HFFc6 (cell line): ENCODE results near the gene GRIK5. TPM values are rescaled to one million over a fixed set of nuclear protein-coding genes. Genes with fewer than 3 reads are reported as not detected.
A peak's percentile ranks its signal among the peaks of the same experiment; 100 is the strongest.

Source experiments
- DNase-seq: peaks from one replicate; pipeline ENCODE4 v3.0.0-alpha.2; 2018
- H3K27ac Mint-ChIP-seq: 2 replicates; pipeline ENCODE4 v1.8.0; 2020; ENCODE audit warnings: mild to moderate bottlenecking, mixed read lengths
- H3K27me3 Mint-ChIP-seq: 2 replicates; pipeline ENCODE4 v1.8.0; 2021; ENCODE audit warnings: mild to moderate bottlenecking, moderate library complexity, mixed read lengths; ENCODE audit not compliant: insufficient read depth
- H3K36me3 Mint-ChIP-seq: 2 replicates; pipeline ENCODE4 v1.8.0; 2021; ENCODE audit warnings: low read depth, mixed read lengths
- H3K4me1 Mint-ChIP-seq: 2 replicates; pipeline ENCODE4 v1.8.0; 2020; ENCODE audit warnings: low read depth, mixed read lengths
- H3K4me3 Mint-ChIP-seq: 2 replicates; pipeline ENCODE4 v1.8.0; 2020; ENCODE audit warnings: mild to moderate bottlenecking, moderate library complexity, mixed read lengths
- H3K9me3 Mint-ChIP-seq: 2 replicates; pipeline ENCODE4 v1.8.0; 2020; ENCODE audit warnings: mild to moderate bottlenecking, mixed read lengths
- CTCF ChIP-seq: fragments of 200-600 bp; sonication (generic); IDR thresholded peaks from 2 replicates; pipeline ENCODE4 v1.5.0; 2021; ENCODE audit warnings: antibody characterized with exemption, mild to moderate bottlenecking
- total RNA-seq, 6 experiments: library from RNA; stranded (reverse); fragmentation: NEBNext Ultra II Directional; extraction: Animal tissue kit (Norgen Biotek cat#: 25700); gene quantifications; 2 replicates in 1 of 6; 3 replicates in 5 of 6; pipeline ENCODE4 v1.2.3, GENCODE V29; 2021

Gene GRIK5
- total RNA-seq, 6 experiments from 2014 or later, result 0.07 to 0.19 (median 0.13) TPM; not detected in 1

- no peak overlapping the region for H3K4me3 Mint-ChIP-seq
- no peaks in the 10 kb centered on the region; the same call in none of the 2 replicates for H3K36me3 Mint-ChIP-seq
- H3K27me3 Mint-ChIP-seq, result no peaks in the 10 kb centered on the region; the same call in none of the 2 replicates
- DNase-seq, result no peak
- peaks cover 33% of the 10 kb centered on the region for H3K4me1 Mint-ChIP-seq
- no peak for TF ChIP-seq CTCF
- H3K27ac Mint-ChIP-seq, result peak overlapping the region; percentile 21; the same call in 1 of the 2 replicates
- no peaks in the 10 kb centered on the region for H3K9me3 Mint-ChIP-seq
Observed at GRCh38 chr19:42090672-42091071, 20.7 kb upstream of the GRIK5 start.

DNA sequence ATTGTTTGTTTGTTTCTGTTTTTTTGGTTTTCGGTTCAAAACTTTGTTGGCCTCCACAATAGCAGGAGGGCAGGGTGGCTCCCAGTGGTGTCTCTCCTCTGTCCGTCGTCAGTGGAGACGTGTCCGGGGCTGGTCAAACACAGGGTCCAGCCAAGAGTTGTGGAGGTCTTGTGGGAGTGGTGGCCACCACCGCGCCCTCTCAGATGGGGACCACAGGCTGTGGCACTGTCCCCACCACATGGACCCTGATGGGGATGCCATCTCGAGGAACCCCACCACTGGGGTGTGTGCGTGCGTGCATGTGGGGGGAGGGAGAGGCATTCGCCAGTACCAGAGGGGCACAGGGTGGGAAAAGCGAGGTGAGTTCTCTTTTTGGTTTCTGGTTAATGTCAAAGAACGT is 19.8 kb upstream of the GRIK5 start:
- no peak overlapping the region for H3K4me3 Mint-ChIP-seq
- H3K9me3 Mint-ChIP-seq, result no peaks in the 10 kb centered on the region
- H3K27me3 Mint-ChIP-seq, result no peaks in the 10 kb centered on the region; the same call in none of the 2 replicates
- no peaks in the 10 kb centered on the region; the same call in none of the 2 replicates for H3K36me3 Mint-ChIP-seq
- DNase-seq, result no peak
- no peak for TF ChIP-seq CTCF
- peak overlapping the region; percentile 26 for H3K27ac Mint-ChIP-seq
- H3K4me1 Mint-ChIP-seq, result peaks cover 33% of the 10 kb centered on the region

GRCh38 chr19:42089191-42089750 is 19.3 kb upstream of the GRIK5 start:
- Mint-ChIP-seq H3K4me1 (peaks cover 33% of the 10 kb centered on the region), H3K27ac (peak overlapping the region; percentile 95), H3K27me3 (no peaks in the 10 kb centered on the region; the same call in none of the 2 replicates)

GRCh38 chr19:42088471-42089190 is 18.6 kb upstream of the GRIK5 start:
- DNase-seq, result peak; percentile 42
- no peaks in the 10 kb centered on the region; the same call in none of the 2 replicates for H3K27me3 Mint-ChIP-seq
- no peak for TF ChIP-seq CTCF
- H3K27ac Mint-ChIP-seq, result peak overlapping the region; percentile 95
- H3K9me3 Mint-ChIP-seq, result no peaks in the 10 kb centered on the region
- peak overlapping the region; percentile 77 for H3K4me3 Mint-ChIP-seq
- H3K4me1 Mint-ChIP-seq, result peaks cover 33% of the 10 kb centered on the region
- peaks cover 5% of the 10 kb centered on the region for H3K36me3 Mint-ChIP-seq

More at GRCh38 chr19:42089191-42089750, 19.3 kb upstream of the GRIK5 start:
- TF ChIP-seq CTCF, result no peak
- H3K9me3 Mint-ChIP-seq, result no peaks in the 10 kb centered on the region
- H3K4me3 Mint-ChIP-seq, result peak overlapping the region; percentile 77
- no peaks in the 10 kb centered on the region; the same call in 1 of the 2 replicates for H3K36me3 Mint-ChIP-seq
- DNase-seq, result no peak

GRCh38 chr19:42086770-42087550 is 17.0 kb upstream of the GRIK5 start:
- no peaks in the 10 kb centered on the region; the same call in none of the 2 replicates for H3K27me3 Mint-ChIP-seq
- no peaks in the 10 kb centered on the region for H3K9me3 Mint-ChIP-seq
- peaks cover 27% of the 10 kb centered on the region for H3K4me1 Mint-ChIP-seq
- TF ChIP-seq CTCF, result no peak
- H3K36me3 Mint-ChIP-seq, result peaks cover 6% of the 10 kb centered on the region
- DNase-seq, result no peak
- no peak overlapping the region; the same call in 1 of the 2 replicates for H3K27ac Mint-ChIP-seq
- H3K4me3 Mint-ChIP-seq, result no peak overlapping the region
